H1 (cell line): Measurements from ENCODE around the gene EPS8. TPM values are rescaled to one million over a fixed set of nuclear protein-coding genes. Genes with fewer than 3 reads are reported as not detected.

ENCODE experiments used
- CTCF ChIA-PET: fragments of 300-600 bp; sonication (Branson Sonifier 250); formaldehyde crosslinking; loops from one replicate; lab custom pipeline; 2021; ENCODE audit not compliant: partially characterized antibody; lab: Charles Lee
- POLR2A ChIA-PET: fragments of 300-600 bp; sonication (Branson Sonifier 250); formaldehyde crosslinking; loops from one replicate; lab custom pipeline; 2021; ENCODE audit warnings: inconsistent platforms; ENCODE audit not compliant: partially characterized antibody; lab: Charles Lee
- DNase-seq, 2 experiments: peaks; one replicate each; pipeline versions ENCODE4 v3.0.0 to v3.0.0-alpha.2; 2010 to 2022; ENCODE audit warnings: low spot score in 2 of 2, low read depth in 1 of 2, mixed read lengths in 1 of 2
- FAIRE-seq: peaks from 2 replicates; lab custom pipeline; 2011; peaks lifted over from hg19 to GRCh38; lab: Jason Lieb, UNC
- H2AFZ ChIP-seq: 2 replicates; pipeline ENCODE4 v1.8.1; 2012; ENCODE audit warnings: low read length, inconsistent platforms
- H2AK5ac ChIP-seq: 2 replicates; pipeline ENCODE4 v1.6.1; 2013; ENCODE audit warnings: low read depth, low read length
- H2BK120ac ChIP-seq: replicated peaks from 2 replicates; pipeline ENCODE3; 2013; ENCODE audit warnings: low read depth, low read length, inconsistent platforms
- H2BK12ac ChIP-seq: 2 replicates; pipeline ENCODE4 v1.6.1; 2013; ENCODE audit warnings: low read depth, low read length
- H2BK15ac ChIP-seq: 2 replicates; pipeline ENCODE4 v1.6.1; 2013; ENCODE audit warnings: low read length
- H2BK20ac ChIP-seq: 2 replicates; pipeline ENCODE4 v1.6.1; 2013; ENCODE audit warnings: low read length
- H2BK5ac ChIP-seq: 2 replicates; pipeline ENCODE4 v1.6.1; 2013; ENCODE audit warnings: low read depth, low read length
- H3K14ac ChIP-seq: 2 replicates; pipeline ENCODE4 v1.6.1; 2013; ENCODE audit warnings: inconsistent platforms; ENCODE audit not compliant: insufficient read length
- H3K18ac ChIP-seq: 2 replicates; pipeline ENCODE4 v1.6.1; 2013; ENCODE audit warnings: low read length; ENCODE audit errors: extremely low read depth
- H3K23ac ChIP-seq: 2 replicates; pipeline ENCODE4 v1.6.1; 2013; ENCODE audit warnings: inconsistent platforms; ENCODE audit not compliant: insufficient read length
- H3K23me2 ChIP-seq: 2 replicates; pipeline ENCODE4 v1.6.1; 2013; ENCODE audit warnings: low read depth, low read length
- H3K27ac ChIP-seq: 2 replicates; pipeline ENCODE4 v1.6.1; 2011; ENCODE audit warnings: low read depth, low read length, inconsistent platforms
- H3K27me3 ChIP-seq, 4 experiments: replicated peaks in 1 of 4; 1 replicate in 1 of 4; 2 replicates in 3 of 4; pipeline versions ENCODE4 v1.6.1 to v1.8.1; 2011 to 2013; ENCODE audit warnings: low read length in 3 of 4, mild to moderate bottlenecking in 3 of 4, inconsistent platforms in 2 of 4, mixed read lengths in 2 of 4, moderate library complexity in 1 of 4; ENCODE audit not compliant: control insufficient read depth in 3 of 4, insufficient read depth in 3 of 4; ENCODE audit errors: extremely low read depth in 1 of 4
- H3K36me3 ChIP-seq, 4 experiments: 2 replicates each; pipeline versions ENCODE4 v1.6.1 to v1.8.1; 2011 to 2013; ENCODE audit warnings: mild to moderate bottlenecking in 4 of 4, low read length in 3 of 4, moderate library complexity in 2 of 4, control low read depth in 1 of 4, inconsistent platforms in 1 of 4; ENCODE audit not compliant: insufficient read depth in 4 of 4, control insufficient read depth in 2 of 4
- H3K4ac ChIP-seq: replicated peaks from 2 replicates; pipeline ENCODE3; 2013; ENCODE audit warnings: low read length, low read depth, mixed read lengths, inconsistent platforms; ENCODE audit not compliant: insufficient read length
- H3K4me1 ChIP-seq, 4 experiments: replicated peaks in 1 of 4; 1 replicate in 1 of 4; 2 replicates in 3 of 4; pipeline versions ENCODE4 v1.6.1 to v1.8.1; 2011 to 2013; ENCODE audit warnings: low read length in 3 of 4, inconsistent platforms in 2 of 4, mixed read lengths in 1 of 4; ENCODE audit not compliant: insufficient read depth in 4 of 4, control insufficient read depth in 3 of 4
- H3K4me2 ChIP-seq, 2 experiments: 2 replicates each; pipeline versions ENCODE4 v1.6.1 to v1.8.1; 2011 to 2013; ENCODE audit warnings: low read depth in 2 of 2, low read length in 2 of 2, control low read depth in 1 of 2, inconsistent platforms in 1 of 2, mild to moderate bottlenecking in 1 of 2; ENCODE audit not compliant: insufficient read depth in 1 of 2
- H3K4me3 ChIP-seq, 4 experiments: fragments of 200-600, 300-600 bp in 1 of 4; sonication (generic), shearing (Covaris generic), sonication (Bioruptor Twin) in 1 of 4; 2 replicates each; pipeline versions ENCODE4 v1.5.1 to v1.8.1; 2011 to 2016; ENCODE audit warnings: low read length in 4 of 4, low read depth in 3 of 4, control low read depth in 2 of 4, inconsistent platforms in 2 of 4, mild to moderate bottlenecking in 2 of 4, mixed read lengths in 1 of 4, moderate library complexity in 1 of 4; ENCODE audit not compliant: insufficient read depth in 2 of 4; ENCODE audit errors: extremely low read depth in 1 of 4
- H3K56ac ChIP-seq: replicated peaks from 2 replicates; pipeline ENCODE3; 2013; ENCODE audit warnings: low read depth, mild to moderate bottlenecking, mixed read lengths, low read length, inconsistent platforms; ENCODE audit not compliant: insufficient read length
- H3K79me1 ChIP-seq: 2 replicates; pipeline ENCODE4 v1.6.1; 2013; ENCODE audit warnings: low read depth, low read length, control low read depth
- H3K79me2 ChIP-seq, 2 experiments: 2 replicates each; pipeline versions ENCODE4 v1.6.1 to v1.8.1; 2012 to 2013; ENCODE audit warnings: low read length in 2 of 2, mild to moderate bottlenecking in 2 of 2, inconsistent platforms in 1 of 2; ENCODE audit not compliant: insufficient read depth in 2 of 2, control insufficient read depth in 1 of 2
- H3K9ac ChIP-seq, 4 experiments: replicated peaks in 1 of 4; 1 replicate in 1 of 4; 2 replicates in 3 of 4; pipeline versions ENCODE4 v1.6.1 to v1.8.1; 2011 to 2013; ENCODE audit warnings: low read depth in 3 of 4, low read length in 3 of 4, control low read depth in 2 of 4, mild to moderate bottlenecking in 2 of 4, moderate library complexity in 2 of 4, inconsistent platforms in 1 of 4; ENCODE audit errors: extremely low read depth in 1 of 4
- H3K9me3 ChIP-seq, 2 experiments: 2 replicates each; pipeline versions ENCODE4 v1.6.1 to v1.8.1; 2012 to 2013; ENCODE audit warnings: mild to moderate bottlenecking in 2 of 2, moderate library complexity in 2 of 2, control low read depth in 1 of 2, inconsistent platforms in 1 of 2, low read depth in 1 of 2, low read length in 1 of 2, mixed read lengths in 1 of 2; ENCODE audit not compliant: insufficient read depth in 2 of 2
- H4K20me1 ChIP-seq, 2 experiments: replicated peaks in 1 of 2; 2 replicates each; pipeline versions ENCODE3 to v1.8.1; 2011 to 2013; ENCODE audit warnings: inconsistent platforms in 2 of 2, low read length in 2 of 2, mild to moderate bottlenecking in 1 of 2; ENCODE audit not compliant: insufficient read depth in 2 of 2, control insufficient read depth in 1 of 2
- H4K5ac ChIP-seq: 2 replicates; pipeline ENCODE4 v1.6.1; 2013; ENCODE audit warnings: low read length, low read depth, mixed read lengths, inconsistent platforms; ENCODE audit not compliant: insufficient read length
- H4K8ac ChIP-seq: 2 replicates; pipeline ENCODE4 v1.8.0; 2013; ENCODE audit warnings: mild to moderate bottlenecking, moderate library complexity, low read length, inconsistent platforms; ENCODE audit not compliant: insufficient read depth; ENCODE audit errors: extremely low read depth
- H4K91ac ChIP-seq: replicated peaks from 2 replicates; pipeline ENCODE3; 2013; ENCODE audit warnings: low read length, mixed read lengths, inconsistent platforms; ENCODE audit not compliant: insufficient read length
- BACH1 ChIP-seq: IDR thresholded peaks from 2 replicates; pipeline ENCODE4 v1.6.1; 2012; ENCODE audit warnings: low read length, improper control_type of control experiment
- CBX5 ChIP-seq: fragments of 300-800, 300-1000 bp; sonication (generic); IDR thresholded peaks from 2 replicates; pipeline ENCODE4 v1.7.1; 2016; ENCODE audit warnings: antibody characterized with exemption, low read length, low read depth
- HDAC2 ChIP-seq, 2 experiments: fragments of 300-600 bp in 1 of 2; sonication (generic) in 1 of 2; IDR thresholded peaks; 2 replicates each; pipeline ENCODE4 v1.6.1; 2011 to 2012; ENCODE audit warnings: low read depth in 2 of 2, low read length in 2 of 2, mild to moderate bottlenecking in 2 of 2, moderate library complexity in 2 of 2, borderline replicate concordance in 1 of 2, inconsistent platforms in 1 of 2
- POU5F1 ChIP-seq: IDR thresholded peaks from 2 replicates; pipeline ENCODE4 v1.6.1; 2011; ENCODE audit warnings: low read depth, mild to moderate bottlenecking, low read length, moderate library complexity
- RXRA ChIP-seq: IDR thresholded peaks from 2 replicates; pipeline ENCODE4 v1.6.1; 2011; ENCODE audit warnings: low read depth, mild to moderate bottlenecking, low read length, moderate library complexity; ENCODE audit not compliant: insufficient read depth
- SP1 ChIP-seq: IDR thresholded peaks from 2 replicates; pipeline ENCODE4 v1.6.1; 2011; ENCODE audit warnings: low read depth, low read length
- TCF12 ChIP-seq: IDR thresholded peaks from 2 replicates; pipeline ENCODE4 v1.6.1; 2011; ENCODE audit warnings: low read depth, mild to moderate bottlenecking, low read length
- TEAD4 ChIP-seq: IDR thresholded peaks from 2 replicates; pipeline ENCODE4 v1.6.1; 2012; ENCODE audit warnings: low read depth, low read length, inconsistent platforms, mixed read lengths
- USF2 ChIP-seq: IDR thresholded peaks from 2 replicates; pipeline ENCODE4 v1.6.1; 2011; ENCODE audit warnings: low read length, improper control_type of control experiment
- YY1 ChIP-seq: IDR thresholded peaks from 2 replicates; pipeline ENCODE4 v1.6.1; 2011; ENCODE audit warnings: low read depth, mild to moderate bottlenecking, low read length
- WGBS, 2 experiments: shearing (Covaris generic) in 1 of 2; methylation state at CpG; one replicate each; pipeline versions ENCODE4 v1.1.6 to v1.1.7; 2013 to 2015; ENCODE audit warnings: low lambda C conversion rate in 2 of 2, mixed read lengths in 2 of 2, inconsistent platforms in 1 of 2, low coverage in 1 of 2, missing lambda C conversion rate in 1 of 2; ENCODE audit not compliant: insufficient replicate concordance in 2 of 2, insufficient coverage in 1 of 2, insufficient read length in 1 of 2; ENCODE audit errors: extremely low coverage in 1 of 2, missing lambda C conversion rate in 1 of 2; 5-methylcytosine and 5-hydroxymethylcytosine counted together
- polyA plus RNA-seq, 7 experiments: library from polyadenylated mRNA; depleted of rRNA in 3 of 7; stranded (reverse) in 5 of 7; unstranded in 2 of 7; fragments of >200 nt in 5 of 7; fragments of 200-250 nt in 2 of 7; gene quantifications; 1 replicate in 5 of 7; 2 replicates in 1 of 7; 4 replicates in 1 of 7; pipeline versions ENCODE4 v1.2.1 to v1.2.3, GENCODE V29; 2011 to 2013; ENCODE audit warnings: missing spikeins in 2 of 7, mixed read lengths in 2 of 7
- total RNA-seq: library from RNA; stranded (reverse); fragmentation: NEBNext Ultra II Directional; extraction: Animal tissue kit (Norgen Biotek cat#: 25700); gene quantifications from 2 replicates; pipeline ENCODE4 v1.2.1, GENCODE V29; 2021

The EPS8 gene
- total and polyA plus RNA-seq, 2 of the 8 experiments (the other 6 are each of a cell fraction or from before 2014, with no cell fraction given) = 3.0 to 4.6 TPM

- Histone ChIP-seq H3K4ac (no peak overlapping the region), H3K79me2 (no peaks in the 10 kb centered on the region), H4K5ac (no peak overlapping the region), H3K4me1 (peaks cover 0 to 3% (median 2%) of the 10 kb centered on the region in 4 experiments; a peak in 5 of 7 replicates), H3K79me1 (no peaks in the 10 kb centered on the region), H2BK120ac (no peak overlapping the region), H3K9ac (no peak overlapping the region), H3K14ac (no peak overlapping the region), H3K27ac (no peak overlapping the region), H2BK20ac (no peak overlapping the region), H3K18ac (no peak overlapping the region), H3K23me2 (peaks cover 2% of the 10 kb centered on the region; the same call in 1 of the 2 replicates), H2BK12ac (no peak overlapping the region), H3K9me3 (no peaks in the 10 kb centered on the region), H4K91ac (no peak overlapping the region), H2BK5ac (no peak overlapping the region), H3K4me2 (no peak overlapping the region), H2BK15ac (no peak overlapping the region), H3K23ac (no peak overlapping the region), H2AK5ac (no peak overlapping the region), H3K36me3 (no peaks in the 10 kb centered on the region), H4K20me1 (no peaks in the 10 kb centered on the region), H2AFZ (no peak overlapping the region), H3K4me3 (no peak overlapping the region), H3K56ac (no peak overlapping the region), H4K8ac (no peak overlapping the region), H3K27me3 (peaks cover 0 to 14% (median 9%) of the 10 kb centered on the region in 4 experiments; a peak in 6 of 7 replicates)
- 91% methylated on average over 1 of the region's 1 CpG; no CpG with 5 or more reads in 1 of the 2 experiments for WGBS, 2 experiments
- FAIRE-seq (no peak), DNase-seq (no peak)
- CTCF ChIA-PET = interaction anchor here (0.8 to 1.3 kb wide), 4 partner anchors 10 to 61 kb away, joined by 3 to 4 read pairs (median 3); no protein-coding TSS in a partner anchor
- POLR2A ChIA-PET = no interaction called here
- TF ChIP-seq HDAC2 (IDR thresholded peaks at IDR 0.05; ENCODE audit: borderline replicate concordance in 1 of 2, low read depth in 2 of 2, low read length in 2 of 2) (no peak), CBX5 (no peak), RXRA (no peak), BACH1 (no peak), POU5F1 (no peak), SP1 (no peak), TEAD4 (no peak), TCF12 (no peak), USF2 (no peak), YY1 (no peak)
These were observed 5.6 kb upstream of the EPS8 start for GRCh38 chr12:15794836-15795235.
